HPDE6-E6E7 (cell line): Measurements from ENCODE around the gene TEAD3.

ENCODE experiments used
- DNase-seq: peaks from one replicate; pipeline ENCODE4 v3.0.0; 2011; ENCODE audit warnings: missing footprints; ENCODE audit errors: extremely low spot score

The TEAD3 gene

DNA sequence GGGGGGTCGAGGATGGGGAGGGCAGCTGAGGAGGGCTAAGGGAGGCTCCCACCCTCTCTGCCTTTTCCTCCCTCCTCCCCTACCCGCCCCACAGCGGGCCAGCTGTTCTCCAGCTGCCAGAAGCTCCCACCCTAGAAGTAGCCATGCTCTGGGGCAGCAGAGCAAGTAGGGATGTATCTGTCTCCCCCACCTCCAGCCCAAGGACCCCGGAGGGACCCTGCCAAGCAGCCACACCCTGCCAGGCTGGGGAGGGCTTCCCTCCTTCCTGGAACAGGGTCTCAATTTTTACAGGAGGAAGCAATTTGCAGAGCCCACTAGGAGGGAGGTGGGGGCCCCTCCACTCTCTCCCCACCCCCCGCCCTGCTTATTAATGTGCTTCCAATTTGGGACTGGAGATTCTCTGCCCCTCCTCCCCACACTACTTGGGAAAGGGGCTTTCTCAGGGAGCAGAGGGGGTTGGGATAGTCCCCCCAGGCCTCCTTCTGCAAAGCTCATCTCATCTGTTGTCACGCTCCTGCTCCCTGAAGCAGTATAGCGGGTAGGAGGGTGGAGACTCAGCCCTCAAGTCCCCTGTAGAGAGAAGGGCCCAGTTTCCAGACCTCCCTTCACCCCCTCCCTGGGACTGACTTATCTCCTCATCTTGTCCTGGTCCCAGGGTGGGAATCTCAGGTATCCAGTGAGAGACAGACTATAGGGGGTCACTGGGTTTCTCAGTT, 4.5 kb downstream of the TEAD3 start:
- no peak for DNase-seq

DNA sequence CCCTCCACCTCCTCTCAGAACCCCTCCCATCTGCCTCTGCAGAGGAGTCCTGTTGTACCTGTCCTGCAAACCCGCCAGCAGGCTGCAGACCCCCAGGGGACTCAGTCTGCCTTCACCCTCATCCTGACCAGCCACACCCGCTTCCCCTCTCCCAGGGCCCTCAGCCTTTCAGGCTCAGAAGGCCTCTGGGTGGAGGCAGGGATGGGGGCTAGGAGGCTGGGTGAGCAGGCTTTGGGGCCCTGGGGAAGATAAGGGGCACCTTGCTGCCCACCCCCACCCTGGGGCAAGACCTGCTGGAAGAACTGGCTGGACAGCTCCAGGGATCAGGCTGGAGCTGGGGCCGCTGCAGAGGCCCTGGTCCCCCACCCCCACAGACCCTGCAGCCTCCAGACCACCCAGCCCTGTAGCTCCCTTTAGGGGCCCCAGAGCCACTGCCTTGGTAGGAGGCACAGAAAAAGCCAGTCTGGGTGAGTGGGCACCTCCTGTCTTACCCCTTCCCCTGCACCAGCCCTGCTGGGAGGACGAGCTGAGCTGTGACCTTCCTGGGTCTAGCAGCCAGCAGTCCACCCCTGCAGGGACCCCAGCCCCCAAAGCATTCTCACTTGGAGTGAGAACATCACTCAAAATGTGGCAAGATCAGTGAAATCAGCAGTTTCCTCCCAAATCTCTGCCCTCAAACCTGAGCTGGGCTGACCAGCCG, 5.2 kb downstream of the TEAD3 start:
- DNase-seq, result no peak

DNA sequence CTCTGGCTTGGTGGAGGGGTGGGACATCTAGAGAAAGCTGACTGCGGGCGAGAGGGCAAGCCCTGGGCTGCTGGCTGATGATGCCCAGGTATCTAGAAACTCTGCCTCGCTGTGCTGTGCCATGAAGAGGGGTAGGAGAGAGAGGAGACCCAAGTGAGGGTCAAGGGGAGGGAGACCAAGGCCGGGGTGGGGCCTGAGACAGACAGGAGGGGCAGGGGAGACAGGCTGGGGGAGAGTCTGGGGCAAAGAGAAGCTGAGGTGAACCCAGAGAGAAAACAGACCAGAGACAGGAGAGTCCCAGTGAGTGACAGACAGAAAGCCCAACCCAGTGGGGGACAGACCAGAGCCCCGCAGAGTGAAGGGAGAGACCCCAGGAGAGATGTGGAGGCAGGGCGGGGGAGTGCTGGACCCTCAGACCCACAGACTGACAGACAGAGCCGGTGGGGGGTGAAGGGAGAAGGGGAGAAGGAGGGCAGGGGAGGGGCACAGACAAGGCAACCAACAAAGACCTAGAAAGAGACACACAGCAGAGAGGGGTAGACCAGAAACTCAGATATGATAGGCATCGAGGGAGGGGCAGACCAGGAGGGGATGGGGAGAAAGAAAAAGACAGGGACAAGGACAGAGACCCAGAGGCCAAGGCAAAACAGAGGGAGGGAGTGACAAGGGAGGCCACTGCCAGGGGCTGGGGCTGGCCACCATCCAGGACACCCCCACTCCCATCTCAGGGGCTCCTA, 5.9 kb downstream of the TEAD3 start:
- DNase-seq, result no peak

DNA sequence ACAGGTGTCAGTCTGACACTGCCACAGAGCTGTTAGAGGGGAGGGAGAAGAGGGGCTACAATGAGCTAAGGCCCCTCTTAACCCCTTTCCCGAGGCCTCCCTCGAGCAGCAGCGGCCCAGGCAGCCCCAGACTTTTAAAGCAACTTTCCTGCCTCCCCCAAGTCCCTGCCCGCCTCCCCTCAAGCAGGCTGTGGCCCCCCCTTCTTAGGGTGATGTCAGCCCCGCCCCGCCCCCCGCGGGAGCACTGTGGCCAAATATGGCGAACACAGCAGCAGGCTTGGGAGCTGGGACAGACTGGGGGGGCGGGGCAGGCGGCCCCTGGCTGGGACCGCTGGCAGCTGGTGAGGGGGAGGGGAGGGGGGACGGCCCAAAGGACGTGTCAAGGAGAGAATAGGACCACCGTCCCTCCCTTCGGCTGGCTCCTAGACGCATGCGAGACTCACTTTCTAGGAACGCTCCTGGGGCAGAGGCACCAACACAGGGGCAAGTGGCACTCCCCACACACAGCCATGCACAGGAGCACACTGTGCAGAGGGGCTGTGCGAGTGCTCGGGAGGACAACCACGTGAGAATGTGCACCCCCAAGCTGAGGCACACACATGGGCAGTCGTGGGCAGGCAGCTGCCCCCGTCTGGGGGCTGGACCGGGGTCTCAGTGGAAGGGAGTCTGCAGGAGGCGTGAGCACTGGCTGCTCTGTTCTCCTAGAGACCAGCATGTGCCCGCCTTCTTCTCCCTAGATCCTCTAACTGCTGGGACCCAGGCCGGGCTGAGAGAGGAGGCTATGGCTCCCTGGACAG, 6.7 kb downstream of the TEAD3 start:
- DNase-seq, result no peak

DNA sequence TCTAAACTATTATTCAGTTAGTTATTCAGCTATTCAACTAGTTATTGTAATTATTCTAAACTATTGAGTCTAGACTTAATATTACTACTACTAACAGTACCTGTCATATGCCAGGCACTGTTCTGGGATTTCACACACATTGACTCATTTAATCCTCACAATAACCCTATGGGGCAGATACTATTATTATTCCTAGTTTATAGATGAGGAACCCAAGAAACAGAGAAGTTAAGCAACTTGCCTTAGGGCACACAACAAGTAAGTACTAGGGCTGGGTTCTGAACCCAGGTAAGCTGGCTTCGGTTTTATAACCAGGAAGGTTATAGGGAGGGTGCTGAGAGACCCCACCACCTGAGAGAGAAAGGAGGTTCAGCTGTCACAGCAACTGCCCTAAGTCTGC, 7.8 kb downstream of the TEAD3 start:
- no peak for DNase-seq

DNA sequence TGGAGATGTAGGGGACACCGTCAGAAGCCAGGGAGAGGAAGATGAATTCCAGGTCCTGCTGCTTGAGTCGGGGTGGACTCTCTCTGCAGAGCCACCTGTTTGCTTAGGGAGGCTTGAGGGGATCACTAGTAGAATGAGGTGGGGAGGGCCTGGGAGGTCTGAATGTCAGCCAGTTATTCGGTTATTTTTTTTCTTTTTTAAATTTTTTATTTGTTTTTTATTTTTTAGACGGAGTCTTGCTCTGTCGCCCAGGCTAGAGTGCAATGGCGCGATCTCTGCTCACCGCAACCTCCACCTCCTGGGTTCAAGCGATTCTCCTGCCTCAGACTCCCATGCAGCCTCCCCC, 8.4 kb downstream of the TEAD3 start:
- DNase-seq, result no peak

DNA sequence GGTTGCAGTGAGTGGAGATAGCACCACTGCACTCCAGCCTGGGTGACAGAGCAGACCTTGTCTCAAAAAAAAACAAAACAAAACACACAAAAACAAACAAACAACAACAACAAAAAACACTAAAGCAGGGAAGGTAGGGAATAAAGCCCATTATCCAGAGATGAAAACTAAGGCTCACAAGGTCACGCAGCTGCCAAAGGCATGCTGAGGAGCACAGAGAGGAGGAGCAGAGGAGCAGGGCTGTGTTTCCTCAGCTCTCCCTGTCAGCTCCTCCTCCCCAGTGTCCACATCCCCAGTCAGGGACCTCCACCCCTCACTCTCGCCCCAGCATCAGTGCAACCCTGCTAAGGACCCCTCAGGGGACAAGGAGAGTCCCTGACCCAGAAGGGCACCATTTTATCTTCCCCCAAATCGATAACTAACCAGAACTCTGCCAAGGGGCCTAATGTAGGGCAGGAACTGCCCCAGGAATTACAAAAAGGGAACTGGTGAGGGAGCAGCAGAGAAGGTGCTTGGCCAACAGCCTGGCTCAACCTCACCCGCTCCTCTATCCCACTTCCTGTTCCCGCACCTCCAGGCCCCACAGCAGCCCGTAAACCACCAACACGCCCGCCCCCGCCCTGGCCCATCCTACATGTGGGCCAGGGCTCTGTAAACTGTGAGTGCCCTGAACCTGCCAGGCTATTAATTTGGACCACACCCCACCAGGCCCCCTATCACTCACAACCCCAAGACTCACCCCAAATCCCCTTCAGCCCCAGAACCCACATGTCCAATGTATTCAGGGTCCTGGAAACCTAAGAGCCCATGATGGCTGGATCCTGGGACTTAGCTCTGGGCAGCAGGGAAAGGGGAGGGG, 9.0 kb downstream of the TEAD3 start:
- peak; percentile 63 for DNase-seq

DNA sequence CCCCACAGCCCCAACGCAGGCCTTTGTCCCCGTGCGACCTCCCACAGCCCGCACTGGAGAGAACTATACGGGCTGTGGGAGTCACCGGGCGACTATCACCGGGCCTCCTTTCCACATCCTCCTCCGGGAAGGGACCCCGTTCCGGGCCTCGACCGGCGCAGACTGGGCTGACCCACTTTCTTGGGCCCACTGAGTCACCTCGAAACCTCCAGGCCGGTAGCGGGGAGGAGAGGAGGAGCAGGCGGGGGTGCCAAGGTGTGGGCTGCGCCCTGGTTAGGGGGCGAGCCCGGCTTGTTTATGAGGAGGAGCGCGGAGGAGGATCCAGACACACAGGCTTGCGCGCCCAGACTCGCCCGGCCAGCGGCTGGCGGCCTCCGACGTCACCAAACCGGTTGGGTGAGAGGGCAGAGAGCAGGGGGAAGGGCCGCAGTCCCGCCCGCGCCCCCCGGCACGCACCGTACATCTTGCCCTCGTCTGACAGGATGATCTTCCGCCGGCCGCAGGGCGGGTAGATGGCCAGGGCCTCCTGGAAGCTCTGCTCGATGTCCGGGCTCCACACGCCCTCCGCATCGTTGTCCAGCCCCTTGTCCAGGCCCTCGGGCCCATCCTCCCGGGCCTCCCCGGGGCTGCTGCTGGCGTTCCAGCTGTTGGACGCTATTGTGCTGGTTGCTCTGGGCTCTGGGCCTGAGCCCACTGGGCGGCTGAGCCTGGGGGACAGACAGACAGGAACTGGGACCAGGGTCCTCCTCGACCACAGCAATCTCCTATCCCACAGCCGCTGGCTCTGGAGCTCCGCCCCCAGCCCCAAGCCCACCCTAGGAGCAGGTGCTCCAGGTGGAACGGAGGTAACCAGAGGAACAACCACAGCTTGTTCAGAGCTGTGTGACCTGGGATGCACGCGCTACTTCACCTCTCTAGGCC, 10.6 kb downstream of the TEAD3 start:
- DNase-seq, result peak; percentile 92

DNA sequence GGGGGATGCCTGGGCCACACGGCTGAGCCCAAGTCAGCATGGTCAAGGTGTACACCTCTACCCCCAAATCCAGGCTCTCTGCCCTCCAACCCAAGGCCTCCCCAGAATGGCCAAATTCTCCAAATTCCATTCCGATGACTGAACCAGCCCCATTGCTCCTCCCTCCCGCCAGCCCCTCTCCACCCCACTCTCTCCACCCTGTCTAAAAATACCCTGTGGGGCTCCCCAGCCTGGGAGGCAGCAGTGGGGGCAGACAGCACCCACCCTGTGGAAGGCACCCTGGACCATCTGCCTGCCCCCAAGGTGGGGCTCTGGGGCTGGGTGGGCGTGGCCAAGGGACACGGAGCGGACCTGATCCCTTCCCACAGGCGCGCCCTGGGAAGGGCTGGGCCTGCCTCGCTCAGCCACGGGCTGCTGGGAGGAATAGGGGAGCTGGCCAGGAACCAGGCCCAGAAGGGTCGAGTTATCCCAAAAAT, 11.4 kb downstream of the TEAD3 start:
- DNase-seq, result peak; percentile 81

DNA sequence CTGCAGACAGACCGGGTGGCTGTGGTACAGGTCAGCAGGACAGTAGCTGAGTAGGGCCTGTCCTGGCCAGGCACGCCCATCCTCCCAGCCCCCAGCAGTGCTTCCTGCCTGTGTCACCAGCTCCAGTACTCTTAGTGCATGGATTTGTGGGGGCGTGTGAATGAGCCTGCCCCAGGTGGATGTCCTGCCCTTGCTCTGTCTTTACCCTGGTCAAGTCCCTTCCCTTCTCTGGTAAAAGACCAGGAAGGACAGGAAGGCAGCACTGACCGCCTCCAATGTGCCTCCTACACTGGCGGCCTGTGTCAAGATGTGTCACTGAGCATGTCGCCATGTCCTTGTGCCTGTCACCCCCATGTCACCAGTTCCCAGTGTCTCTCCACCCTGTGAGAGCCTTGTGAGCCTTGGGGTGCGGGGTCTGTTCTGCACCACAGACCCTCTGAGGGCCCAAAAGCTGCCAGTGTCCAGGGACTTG, 11.9 kb downstream of the TEAD3 start:
- DNase-seq, result peak; percentile 58

DNA sequence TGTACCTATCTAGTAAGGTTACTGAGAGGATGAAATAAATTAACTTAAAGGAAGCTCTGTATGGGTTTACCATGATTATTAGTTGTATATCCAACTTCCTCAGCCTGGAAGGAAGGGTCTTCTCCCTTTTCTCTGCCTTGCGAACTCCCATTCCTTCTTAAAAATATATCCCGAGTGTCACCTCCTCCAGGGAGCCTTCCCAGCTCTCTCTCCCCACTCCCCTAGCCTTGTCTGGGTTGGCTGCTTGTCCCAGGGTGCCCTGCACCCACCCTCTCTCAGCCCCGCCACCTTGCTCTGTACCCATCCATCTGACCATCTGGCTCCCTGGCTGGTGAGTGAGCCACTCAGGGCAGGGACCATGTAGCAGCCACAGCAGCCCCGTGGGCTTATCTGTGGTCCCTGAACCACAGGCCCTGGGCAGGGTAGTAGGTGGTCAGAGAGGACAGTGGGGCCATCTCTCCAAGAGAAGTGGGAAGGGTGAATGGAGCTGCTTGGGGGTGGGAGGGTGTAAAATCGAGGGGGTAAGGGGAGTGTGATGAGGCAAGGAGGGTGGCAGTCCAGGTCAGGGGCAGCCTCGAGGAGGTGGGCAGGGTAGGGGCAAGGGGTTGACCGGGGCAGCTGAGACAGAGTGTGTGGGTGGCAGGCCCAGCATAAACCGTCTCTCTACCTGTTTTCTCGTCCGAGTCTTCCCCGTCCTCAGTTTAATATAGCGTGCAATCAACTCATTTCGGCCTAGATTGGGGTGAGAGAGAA, 12.8 kb downstream of the TEAD3 start:
- DNase-seq, result no peak

DNA sequence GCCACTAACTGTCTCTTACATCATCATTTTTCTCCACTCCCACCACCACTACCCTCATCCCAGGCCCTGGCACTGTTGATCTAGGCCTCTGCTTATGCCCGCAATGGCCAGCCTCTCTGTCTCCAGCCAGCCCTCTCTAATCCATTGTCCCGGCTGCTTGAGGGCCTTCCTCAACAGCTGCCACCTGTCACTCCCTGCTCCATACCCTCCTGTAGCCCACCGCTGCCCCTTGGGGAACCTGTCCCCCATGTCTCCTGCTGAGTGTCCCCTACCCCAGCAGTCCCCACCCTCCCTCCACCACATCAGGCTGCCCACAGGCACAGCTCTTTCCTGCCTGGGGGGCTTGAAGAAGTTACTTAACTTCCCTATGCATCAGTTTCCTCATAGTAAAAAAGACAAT, 13.4 kb downstream of the TEAD3 start:
- DNase-seq, result no peak

DNA sequence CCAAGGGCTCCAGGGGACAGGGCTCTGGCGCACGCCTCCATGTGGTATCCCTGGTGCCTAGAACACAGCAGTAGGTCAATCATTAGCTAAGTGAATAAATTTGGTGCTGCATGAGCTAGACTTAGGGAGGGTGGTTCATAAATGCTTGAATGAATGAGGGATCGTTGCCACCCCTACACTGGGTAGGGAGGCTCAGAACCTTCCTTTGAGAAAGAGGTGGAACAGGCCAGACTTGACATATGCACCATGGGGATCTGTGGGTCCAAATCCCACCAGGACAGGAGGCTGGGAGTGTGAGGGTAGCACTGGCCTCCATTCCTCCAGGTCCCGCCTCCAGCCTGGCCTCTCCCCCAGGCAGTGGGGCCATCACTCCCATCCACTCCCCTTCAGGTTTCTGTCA, 13.8 kb downstream of the TEAD3 start:
- DNase-seq, result no peak

DNA sequence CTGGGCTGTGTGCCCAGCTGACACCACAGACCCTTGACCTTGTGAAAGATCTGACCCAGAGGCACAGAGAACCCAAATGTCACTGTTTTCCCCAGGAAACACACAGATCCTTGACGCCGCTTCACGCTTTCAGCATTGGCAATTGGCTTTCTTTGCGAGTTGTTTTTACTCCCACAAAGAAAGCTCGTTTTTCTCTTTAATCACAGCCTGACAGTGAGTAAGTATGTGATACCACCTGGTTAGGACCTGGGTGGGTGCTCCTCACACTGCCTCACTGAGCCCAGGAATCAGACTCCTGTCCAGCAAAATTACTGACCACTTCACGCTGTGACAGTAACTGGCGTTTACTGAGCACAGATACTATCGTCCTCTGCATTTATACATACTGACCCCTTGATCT, 15.7 kb downstream of the TEAD3 start:
- no peak for DNase-seq

DNA sequence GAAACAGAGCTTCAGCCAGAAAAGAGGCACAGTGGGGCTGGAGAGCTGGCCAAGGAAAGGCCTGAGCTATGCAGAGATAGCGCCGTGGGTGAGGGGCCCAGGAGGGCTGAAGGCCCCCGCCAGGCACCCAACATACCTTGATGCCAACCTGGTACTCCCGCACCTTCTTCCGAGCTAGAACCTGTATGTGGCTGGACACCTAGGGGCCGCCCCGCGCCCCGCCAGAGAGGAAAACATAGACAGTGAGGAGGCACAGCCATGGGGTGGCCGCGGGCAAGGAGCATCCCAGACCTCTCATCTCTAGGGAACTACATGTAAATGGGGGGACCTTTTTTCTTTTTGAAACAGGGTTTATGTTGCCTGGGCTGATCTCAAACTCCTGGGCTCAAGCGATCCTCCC, 16.7 kb downstream of the TEAD3 start:
- DNase-seq, result no peak

DNA sequence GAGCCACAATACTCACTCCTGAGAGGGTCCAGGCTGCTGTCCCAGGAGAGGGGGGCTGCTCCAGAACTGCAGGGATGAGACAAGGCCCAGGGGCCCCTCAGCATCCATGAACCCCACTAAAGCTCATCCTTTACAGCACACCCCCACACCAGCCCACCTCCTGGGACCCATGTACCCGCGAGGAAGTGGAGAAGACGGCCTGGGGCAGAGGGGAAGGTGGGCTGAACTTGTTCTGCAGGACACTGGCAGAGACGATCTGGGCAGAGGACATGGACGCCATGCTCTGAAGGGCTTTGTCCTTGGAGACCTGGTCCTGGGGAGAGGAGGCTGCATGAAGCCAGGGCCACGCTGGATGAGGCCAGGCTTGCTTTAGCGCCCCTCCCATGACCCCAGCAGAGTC, 18.6 kb downstream of the TEAD3 start:
- no peak for DNase-seq

DNA sequence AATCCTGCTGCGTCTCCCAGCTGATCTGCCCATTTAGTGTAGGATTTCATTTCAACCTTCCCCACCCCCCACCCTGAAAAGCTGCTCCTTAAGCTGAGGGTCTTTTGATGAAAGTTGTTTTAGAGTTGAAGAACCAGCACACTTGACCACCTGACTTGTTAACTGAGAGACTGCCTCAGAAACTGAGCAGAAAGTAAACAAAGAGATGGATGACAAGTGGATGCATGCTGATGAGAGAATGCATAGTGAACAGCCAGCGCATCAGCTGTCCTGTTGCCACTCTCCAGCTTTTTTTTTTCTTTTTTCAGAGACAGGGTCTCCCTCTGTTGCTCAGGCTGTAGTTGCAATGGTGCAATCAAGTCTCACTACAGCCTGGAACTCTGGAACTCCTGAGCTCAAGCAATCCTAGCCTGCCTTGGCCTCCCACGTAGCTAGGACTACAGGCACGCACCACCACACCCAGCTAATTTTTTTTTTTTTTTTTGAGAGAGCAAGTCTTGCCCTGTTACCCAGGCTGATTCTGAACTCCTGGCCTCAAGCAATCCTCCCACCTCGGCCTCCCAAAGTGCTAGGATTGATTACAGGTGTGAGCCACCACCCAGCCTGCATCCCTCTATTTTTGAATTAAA, 19.2 kb downstream of the TEAD3 start:
- no peak for DNase-seq

DNA sequence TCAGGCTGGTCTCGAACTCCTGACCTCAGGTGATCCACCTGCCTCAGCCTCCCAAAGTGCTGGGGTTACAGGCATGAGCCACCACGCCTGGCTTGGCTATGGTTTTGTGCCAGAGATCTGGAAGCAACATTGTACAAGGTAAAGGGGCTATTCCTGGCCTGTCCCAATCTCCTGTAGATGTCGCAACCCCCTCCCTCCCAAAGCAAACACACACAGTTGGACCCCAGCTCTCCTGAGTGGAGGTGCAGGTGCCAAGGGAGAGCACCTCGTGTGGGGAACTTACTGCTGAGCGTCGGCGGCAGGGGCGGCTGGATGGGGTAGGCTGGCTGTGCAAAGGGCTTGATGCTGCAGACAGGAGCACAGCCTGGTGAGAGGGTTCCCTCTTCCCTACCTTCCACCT, 19.9 kb downstream of the TEAD3 start:
- DNase-seq, result no peak

DNA sequence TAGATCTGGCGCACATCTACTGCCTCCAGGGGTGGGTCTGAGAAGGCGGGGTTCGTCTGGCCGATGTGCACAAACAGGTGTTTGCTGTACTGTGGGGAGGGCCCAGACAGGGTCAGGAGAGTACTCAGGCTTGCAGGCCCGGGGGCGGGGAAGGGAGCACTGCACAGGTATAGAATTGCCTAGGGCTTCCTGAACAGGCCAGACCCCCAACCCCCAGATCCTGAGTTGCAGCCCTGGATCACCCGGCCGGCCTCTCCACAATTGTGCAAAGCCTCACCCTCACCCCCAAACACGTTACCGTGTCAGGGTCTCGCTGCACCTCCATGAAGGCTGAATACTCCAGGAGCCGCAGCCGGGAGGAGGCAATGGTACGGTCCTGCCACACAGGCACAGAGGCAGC, 20.9 kb downstream of the TEAD3 start:
- DNase-seq, result no peak
